ENCODE results near the gene ST6GALNAC4.
"Not testable (repeated sequence)": the region's sequence is repeated elsewhere in the genome, so short reads cannot be mapped to it uniquely, and the experiment has no call there.

Gene ST6GALNAC4

DNA sequence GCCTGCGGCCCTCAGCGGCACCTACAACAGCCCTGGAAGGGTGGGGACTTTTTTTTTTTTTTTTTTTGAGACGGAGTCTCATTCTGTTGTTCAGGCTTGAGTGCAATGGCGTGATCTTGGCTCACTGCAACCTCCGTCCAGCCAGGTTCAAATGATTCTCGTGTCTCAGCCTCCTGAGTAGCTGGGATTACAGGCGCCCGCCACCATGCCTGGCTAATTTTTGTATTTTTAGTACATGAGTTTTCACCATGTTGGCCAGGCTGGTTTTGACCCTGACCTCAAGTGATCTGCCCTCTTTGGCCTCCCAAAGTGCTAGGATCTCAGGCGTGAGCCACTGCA lies 46.7 kb downstream of the ST6GALNAC4 start:
- DNase-seq (ENCODE audit: low spot score) = not testable (repeated sequence)

DNA sequence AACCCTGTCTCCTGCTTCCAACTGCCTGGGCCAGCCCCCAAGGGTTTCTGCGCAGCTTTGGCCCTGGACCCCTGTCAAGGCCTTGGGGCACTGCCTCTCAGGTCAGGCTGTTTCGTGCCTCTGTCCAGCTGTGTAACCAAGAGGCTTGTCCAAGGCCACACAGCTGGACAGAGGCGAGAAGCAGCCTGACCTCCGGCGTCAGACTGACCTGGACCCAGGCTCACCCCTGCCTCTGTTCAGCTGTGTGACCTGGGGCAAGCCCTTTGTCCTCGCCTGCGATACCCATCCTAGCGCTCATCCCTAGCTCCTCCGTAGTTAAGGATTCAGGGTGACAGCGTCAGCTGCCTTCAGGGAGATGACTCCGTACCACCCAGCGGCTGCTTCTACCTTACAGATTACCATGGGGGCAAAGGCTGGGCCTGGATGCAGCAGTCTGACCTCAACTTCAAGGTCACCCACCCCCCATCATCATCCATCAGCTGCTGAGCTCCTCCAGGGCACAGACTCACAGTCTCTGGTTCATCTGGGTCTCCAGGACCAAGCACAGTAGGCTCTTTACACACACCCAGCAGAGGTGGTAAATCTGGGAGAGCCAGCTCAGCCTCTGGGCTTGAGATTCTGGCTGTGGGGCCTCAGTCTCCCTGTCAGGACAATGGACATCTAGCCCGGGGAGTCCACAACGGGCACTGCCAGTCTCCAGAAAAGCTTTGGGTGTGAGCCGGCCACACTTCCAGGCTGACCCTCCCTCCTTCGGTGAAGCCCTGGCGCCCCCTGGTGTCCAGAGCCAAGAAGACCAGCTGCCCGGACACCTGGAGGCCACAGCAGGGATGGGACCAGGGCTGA lies 47.3 kb downstream of the ST6GALNAC4 start:
- DNase-seq (ENCODE audit: low spot score) = peak; percentile 77

DNA sequence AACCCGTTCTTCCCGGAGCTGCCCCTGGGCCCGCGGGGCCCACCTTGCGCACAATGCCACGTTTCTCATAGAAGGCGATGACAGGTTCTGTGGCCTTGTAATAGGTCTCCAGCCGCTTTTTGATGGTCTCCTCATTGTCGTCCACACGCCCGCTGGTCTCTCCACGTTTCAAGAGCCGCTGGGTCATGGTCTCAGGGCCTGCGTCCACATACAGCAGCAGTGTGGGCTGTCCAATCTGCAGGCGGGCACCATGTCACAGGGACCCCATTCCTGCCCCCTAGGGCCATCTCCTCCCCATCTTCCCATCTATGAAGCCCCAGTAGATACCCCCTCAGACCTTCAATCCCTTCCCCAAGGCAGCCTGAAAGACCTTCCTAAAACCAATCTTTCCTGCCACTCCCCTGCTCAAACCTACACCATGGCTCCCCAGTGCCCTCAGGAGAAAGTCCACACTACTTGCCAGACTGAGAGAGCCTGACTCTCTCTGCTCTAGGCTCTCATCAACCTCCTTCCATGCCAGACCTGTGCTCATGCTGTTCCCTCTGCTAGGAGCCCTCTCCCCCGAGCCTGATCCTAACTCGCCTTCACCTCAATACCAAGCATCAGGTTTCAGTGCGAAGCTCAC lies 48.5 kb downstream of the ST6GALNAC4 start:
- no peak for DNase-seq (ENCODE audit: low spot score)

DNA sequence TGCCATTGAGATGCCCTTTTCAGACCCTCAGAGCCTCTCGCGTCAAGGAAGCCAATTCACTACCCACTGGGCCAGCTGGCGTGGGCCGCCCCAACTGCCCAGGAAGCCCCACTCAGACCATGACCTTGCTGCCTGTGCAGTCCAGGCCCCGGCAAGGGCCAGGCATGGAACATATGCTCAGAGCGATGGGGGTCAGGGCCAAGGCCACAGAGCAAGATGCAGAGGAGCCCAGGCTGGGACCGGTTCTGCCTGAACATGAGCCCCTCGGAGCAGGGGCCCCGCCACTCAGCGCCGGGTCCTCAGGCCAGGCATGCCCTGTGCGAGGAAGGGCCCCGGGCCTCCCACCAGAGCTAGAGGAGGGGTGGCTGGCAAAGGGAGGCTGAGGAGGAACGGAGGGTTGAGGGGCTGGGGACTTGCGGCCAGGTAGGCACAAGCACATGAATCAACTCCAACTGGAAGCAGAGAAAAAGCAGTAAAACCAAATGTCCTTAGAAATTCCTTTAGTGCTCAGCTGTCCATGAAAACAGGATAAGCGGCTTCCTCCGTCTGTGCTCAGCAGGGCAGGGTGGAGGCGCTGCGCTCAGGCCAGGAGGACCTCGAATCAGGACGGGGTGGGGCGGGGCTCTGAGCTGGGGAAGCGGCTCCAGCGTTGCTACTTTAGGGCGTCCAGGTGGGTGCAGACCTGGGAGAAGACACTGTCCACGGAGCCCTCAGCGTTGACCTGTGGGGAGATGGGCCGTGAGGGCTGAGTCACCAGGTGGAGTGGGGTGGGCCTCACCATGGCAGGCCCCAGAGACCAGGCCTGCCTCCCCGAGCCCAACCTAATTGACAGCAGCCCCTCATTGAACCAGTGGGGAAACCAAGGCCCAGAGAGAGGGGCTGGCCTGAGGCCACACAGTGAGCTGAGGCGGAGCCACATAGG lies 49.2 kb downstream of the ST6GALNAC4 start:
- DNase-seq (ENCODE audit: low spot score) = no peak

DNA sequence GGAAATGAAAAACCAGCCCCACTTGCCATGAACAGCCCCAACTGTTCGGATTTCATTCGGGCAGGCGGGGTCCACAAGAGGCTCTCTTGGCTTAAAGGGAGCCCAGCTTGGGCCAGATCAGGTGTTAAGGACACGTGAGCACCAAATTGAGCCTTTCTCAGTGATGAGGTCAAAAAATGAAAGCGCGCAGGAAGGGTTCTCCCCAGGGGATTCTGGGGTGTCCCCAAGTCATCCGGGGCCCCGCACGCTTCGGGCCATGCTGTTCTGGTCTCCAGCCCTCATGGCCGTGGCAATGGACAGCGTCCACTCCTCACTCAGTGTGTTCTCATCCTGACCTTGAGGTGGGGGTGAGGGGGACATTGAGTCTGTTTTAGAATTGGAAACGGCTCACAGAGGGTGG lies 50.3 kb downstream of the ST6GALNAC4 start:
- no peak for DNase-seq (ENCODE audit: low spot score)

DNA sequence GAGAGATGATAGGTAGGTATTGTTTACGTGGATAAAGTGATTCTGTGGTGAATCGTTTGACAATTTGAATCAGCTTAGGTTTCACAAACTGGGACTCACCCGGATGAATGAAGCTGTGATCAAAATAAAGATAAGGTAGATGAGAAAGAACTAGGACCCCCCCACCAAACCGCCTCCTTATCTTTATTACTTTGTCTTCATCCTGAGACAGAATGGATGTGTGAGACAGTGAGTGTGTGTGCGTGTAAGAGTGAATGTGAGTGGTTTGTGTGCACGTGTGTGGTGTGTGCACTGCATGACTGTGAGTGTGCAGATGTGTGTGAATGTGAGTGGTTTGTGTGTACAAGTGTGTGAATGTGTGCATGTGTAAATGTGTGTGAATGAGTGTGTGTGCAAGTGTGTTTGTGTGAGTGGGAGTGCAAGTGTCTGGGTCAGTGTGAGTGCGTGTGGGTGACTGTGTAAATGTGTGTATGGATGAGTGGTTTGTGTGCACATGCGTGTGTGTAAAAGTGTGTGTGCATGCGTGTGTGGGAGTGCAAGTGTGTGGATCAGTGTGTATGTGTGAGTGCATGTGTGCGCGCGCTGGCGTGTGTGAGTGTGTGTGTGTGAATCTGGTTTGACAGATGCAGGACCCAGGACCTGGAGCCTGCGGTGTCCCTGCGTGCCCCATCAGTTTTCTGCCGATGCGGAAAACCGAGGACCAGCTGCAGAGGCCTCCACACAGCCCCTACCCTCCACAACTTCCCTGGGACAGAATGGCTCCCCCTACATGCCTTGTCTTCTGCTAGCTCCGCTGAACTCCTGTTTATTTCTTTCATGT lies 51.0 kb downstream of the ST6GALNAC4 start:
- DNase-seq (ENCODE audit: low spot score) = no peak

DNA sequence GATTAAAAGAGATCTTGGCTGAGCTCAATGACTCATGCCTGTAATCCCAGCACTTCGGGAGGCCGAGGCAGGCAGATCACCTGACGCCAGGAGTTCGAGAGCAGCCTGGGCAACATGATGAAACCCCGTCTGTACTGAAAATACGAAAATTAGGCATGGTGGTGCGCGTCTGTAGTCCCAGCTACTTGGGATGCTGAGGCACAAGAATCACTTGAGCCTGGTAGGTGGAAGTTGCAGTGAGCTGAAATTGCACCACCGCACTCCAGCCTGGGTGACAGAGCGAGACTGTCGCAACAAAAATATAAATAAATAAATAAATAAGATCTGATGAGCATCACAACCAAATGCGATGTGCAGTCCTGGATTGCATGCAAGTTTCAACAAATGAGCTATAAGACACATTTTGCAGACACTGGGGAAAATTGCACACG lies 53.6 kb downstream of the ST6GALNAC4 start:
- no peak for DNase-seq (ENCODE audit: low spot score)

DNA sequence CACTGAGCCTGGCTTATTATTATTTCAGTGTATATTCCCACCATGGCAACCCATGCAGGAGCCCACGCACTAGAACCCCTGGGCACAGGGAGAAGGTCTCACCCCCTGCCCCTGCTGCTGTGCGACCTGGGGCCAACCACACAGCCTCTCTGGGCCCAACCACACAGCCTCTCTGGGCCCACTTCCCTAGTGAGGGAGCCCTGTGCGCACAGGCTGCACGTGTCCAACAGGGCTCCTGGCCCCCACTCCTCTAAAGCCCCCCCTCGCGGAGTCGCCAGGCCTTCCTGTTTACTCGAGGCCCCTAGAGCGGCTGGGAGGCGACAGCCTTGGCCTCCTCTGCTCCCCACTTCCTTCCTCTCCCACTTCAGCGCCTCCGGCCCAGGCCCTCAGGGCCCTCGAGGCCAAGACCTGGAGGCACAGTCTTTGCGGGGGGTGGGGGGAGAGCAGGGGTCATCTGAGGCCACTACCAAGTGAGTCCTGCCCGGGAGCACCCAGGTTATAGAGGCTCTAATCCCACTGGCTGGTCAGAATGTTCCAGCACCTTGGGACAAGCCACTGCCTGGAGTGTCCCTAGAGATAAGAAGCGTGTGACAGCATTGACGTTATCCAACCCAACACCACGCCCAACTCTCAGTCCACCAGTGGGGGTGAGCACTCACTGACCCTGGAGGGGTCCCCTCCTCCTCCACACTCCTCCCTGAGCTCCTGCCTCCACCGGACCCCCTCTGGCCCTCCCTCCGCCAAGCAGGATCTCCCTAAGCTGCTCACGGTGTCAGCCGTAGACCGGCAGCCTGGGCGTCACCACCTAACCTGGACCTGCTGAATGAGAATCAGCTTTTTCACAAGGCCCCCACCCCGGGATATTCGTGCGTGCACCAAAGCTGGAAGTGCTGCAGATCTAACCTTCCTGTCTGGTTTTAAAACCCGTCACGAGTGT lies 54.5 kb downstream of the ST6GALNAC4 start:
- no peak for DNase-seq (ENCODE audit: low spot score)

DNA sequence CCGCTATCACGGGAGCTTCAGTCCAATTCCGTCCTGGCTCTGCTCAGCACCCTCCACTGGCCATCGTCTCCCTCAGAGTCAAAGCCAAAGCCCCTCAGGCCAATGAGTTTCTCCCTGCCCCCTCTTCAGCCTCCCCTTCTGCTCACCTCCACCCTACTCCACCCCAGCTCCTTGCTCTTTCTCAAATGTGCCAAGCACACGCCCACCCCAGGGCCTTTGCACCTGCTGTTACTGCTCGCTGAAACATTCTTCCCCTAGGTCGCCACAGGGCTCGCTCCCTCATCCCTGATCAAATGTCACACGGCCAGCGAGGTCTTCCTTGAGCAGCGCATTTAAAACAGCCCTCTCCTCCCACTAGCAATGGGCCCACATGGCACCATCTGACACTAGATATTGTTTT lies 56.1 kb downstream of the ST6GALNAC4 start:
- DNase-seq (ENCODE audit: low spot score) = no peak

DNA sequence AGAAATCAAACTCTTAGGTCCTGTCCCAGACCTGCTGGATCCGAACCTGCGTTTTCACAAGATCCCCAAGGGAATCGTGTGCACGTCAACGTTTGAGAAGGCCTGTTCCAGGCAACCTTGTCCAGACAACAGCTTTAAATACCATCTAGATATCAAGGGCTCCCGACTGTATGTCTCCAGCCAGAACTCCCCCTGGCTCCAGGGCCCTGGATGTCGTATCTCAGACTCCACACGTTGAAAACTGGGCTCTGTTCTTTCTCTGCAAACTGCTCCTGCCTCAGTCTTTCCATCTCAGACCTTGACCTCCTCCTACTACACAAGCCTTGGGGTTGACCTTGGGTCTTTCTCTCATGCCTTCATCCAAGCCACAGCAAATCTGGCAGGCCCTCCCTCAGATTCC lies 56.6 kb downstream of the ST6GALNAC4 start:
- no peak for DNase-seq (ENCODE audit: low spot score)

DNA sequence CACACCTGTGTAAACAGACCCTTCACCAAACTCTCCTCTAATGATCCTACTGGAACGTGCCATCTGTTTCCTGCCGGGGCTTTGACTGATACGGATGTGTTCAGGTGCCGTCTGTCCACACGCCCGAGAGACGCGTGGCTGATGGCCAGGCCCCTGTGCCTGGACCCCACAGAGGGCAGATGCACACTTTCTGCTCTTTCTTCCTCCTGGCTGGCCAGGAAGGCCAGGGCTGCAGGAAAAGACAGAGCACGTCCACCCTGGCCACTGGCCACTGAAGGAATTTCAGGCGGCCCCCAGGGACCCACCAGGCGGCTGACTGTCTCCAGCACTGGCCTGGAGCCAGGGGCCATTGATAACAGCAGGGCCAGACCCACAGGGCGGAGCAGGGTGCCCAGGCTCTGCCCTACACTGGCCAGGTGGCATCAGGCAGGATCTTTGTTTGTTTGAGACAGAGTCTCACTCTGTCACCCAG lies 58.8 kb downstream of the ST6GALNAC4 start:
- no peak for DNase-seq (ENCODE audit: low spot score)
